NT2/D1 (cell line): ENCODE data around the gene MED12L.

Experiments
- SUZ12 ChIP-seq: IDR thresholded peaks from 2 replicates; pipeline ENCODE4 v1.6.1; 2011; ENCODE audit not compliant: insufficient read length, insufficient read depth; ENCODE audit errors: extremely low read depth
- YY1 ChIP-seq: IDR thresholded peaks from 2 replicates; pipeline ENCODE4 v1.6.1; 2011; ENCODE audit not compliant: insufficient read length, insufficient read depth

DNA sequence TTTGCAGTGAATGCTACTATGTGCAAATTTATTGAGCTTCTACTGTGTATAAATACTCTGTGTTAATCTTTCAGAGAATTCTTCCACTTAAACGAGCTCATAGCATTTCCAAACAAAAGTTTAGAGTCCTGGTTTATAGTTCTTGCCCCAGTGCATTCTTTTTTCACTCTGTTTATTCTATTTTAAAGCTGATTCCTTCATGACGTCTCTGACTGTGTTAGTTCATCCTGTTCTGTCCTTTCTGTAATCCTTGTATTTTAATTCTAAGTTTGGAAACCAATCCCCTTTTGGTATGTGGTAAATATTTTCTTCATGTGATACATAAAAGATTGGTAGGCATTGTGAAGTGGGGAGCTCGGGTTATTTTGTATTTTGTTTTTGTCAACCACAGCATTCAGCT lies 174.2 kb downstream of the MED12L start:
- TF ChIP-seq YY1 (no peak), SUZ12 (no peak)
